ENCODE measurements around the gene TPM4.

Gene TPM4

GRCh38 chr19:16104722-16105121 lies 28.4 kb downstream of the TPM4 start:
- TF ChIP-seq FOXM1 (IDR thresholded peaks at IDR 0.05; ENCODE audit: borderline replicate concordance, low read depth) (no peak), TEAD4 (IDR thresholded peaks at IDR 0.05) (no peak), USF1 (IDR thresholded peaks at IDR 0.05) (no peak), TAF1 (IDR thresholded peaks at IDR 0.05; ENCODE audit: low read depth) (no peak), EP300 (IDR thresholded peaks at IDR 0.05; ENCODE audit: borderline replicate concordance) (no peak), REST (IDR thresholded peaks at IDR 0.05; ENCODE audit: low read depth) (no peak), TCF12 (IDR thresholded peaks at IDR 0.05; ENCODE audit: low read depth) (no peak), YY1 (IDR thresholded peaks at IDR 0.05; ENCODE audit: low read depth) (no peak), NFIC (IDR thresholded peaks at IDR 0.05) (no peak), CEBPB (IDR thresholded peaks at IDR 0.05) (no peak)

- TF ChIP-seq TEAD4 (IDR thresholded peaks at IDR 0.05) (0 out of 2 replicates have a peak, but pooled peaks have one; percentile 43), MAX (IDR thresholded peaks at IDR 0.05) (peak; percentile 61; the same call in 1 of the 2 replicates), EP300 (IDR thresholded peaks at IDR 0.05; ENCODE audit: borderline replicate concordance) (peak; percentile 48; the same call in 1 of the 2 replicates), EGR1 (IDR thresholded peaks at IDR 0.05) (no peak), REST (IDR thresholded peaks at IDR 0.05; ENCODE audit: low read depth) (no peak), YY1 (IDR thresholded peaks at IDR 0.05; ENCODE audit: low read depth) (no peak), TCF12 (IDR thresholded peaks at IDR 0.05; ENCODE audit: low read depth) (peak; percentile 35; the same call in 1 of the 2 replicates), ZBTB7A (IDR thresholded peaks at IDR 0.05; ENCODE audit: low read depth) (no peak)
Observed at GRCh38 chr19:16106121-16106520, 29.8 kb downstream of the TPM4 start.

- TF ChIP-seq REST (IDR thresholded peaks at IDR 0.05; ENCODE audit: low read depth) (no peak), TAF1 (IDR thresholded peaks at IDR 0.05; ENCODE audit: low read depth) (no peak; the same call in 1 of the 2 replicates), ZBTB7A (IDR thresholded peaks at IDR 0.05; ENCODE audit: low read depth) (no peak), NFIC (IDR thresholded peaks at IDR 0.05) (peak; percentile 95), RAD21 (IDR thresholded peaks at IDR 0.05; ENCODE audit: low read depth) (peak; percentile 68), FOXM1 (IDR thresholded peaks at IDR 0.05; ENCODE audit: borderline replicate concordance, low read depth) (peak; percentile 40; the same call in 1 of the 2 replicates), YY1 (IDR thresholded peaks at IDR 0.05; ENCODE audit: low read depth) (peak; percentile 91), CREB1 (IDR thresholded peaks at IDR 0.05; ENCODE audit: low read depth) (peak; percentile 76), MAX (IDR thresholded peaks at IDR 0.05) (peak; percentile 96), EGR1 (IDR thresholded peaks at IDR 0.05) (peak; percentile 77), TCF12 (IDR thresholded peaks at IDR 0.05; ENCODE audit: low read depth) (peak; percentile 31; the same call in 1 of the 2 replicates), USF1 (IDR thresholded peaks at IDR 0.05) (0 out of 2 replicates have a peak, but pooled peaks have one; percentile 2)
Observed at GRCh38 chr19:16111160-16111908, 35.0 kb downstream of the TPM4 start, which contains the start of gene RAB8A. TSS of gene RAB8A (plus strand) at chr19:16111889. CDS start at chr19:16111902, 13 bp downstream.
